DMS 273 (cell line): ENCODE results near the gene CYP1A2.
A peak's percentile ranks its signal among the peaks of the same experiment; 100 is the strongest.
"Not testable (repeated sequence)": the region's sequence is repeated elsewhere in the genome, so short reads cannot be mapped to it uniquely, and the experiment has no call there.

Experiments used
- DNase-seq: peaks from one replicate; lab custom pipeline; 2025; ENCODE audit not compliant: unreplicated experiment; lab: John Stamatoyannopoulos, UW

The CYP1A2 gene

GRCh38 chr15:74748322-74748946 lies at the start of gene CYP1A2:
Gene CYP1A2, plus strand, starts transcription at chr15:74748845. Its CDS starts 894 bp downstream, at chr15:74749739.
- no peak for DNase-seq

- DNase-seq, result no peak
These were observed 39.6 kb upstream of the CYP1A2 start for GRCh38 chr15:74709011-74709410.

DNA sequence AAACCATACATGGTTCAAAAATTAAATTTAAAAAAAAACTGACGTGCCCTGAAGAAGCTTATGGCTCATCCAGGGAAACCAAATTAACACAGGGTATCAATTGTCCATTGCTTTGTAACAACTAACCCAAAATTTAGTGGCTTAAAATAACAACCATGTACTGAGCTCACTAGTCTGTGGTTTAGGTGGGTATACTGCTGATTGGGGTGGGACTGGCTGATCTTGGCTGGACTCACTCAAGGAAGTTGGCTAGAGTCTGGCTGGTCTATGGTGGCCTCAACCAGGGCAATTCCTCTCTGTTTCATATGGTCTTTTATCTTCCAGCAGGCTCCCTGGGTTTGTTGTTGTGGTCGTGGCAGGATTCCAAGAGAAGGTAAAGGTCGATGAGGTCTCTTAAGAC lies 38.8 kb upstream of the CYP1A2 start:
- no peak for DNase-seq

DNA sequence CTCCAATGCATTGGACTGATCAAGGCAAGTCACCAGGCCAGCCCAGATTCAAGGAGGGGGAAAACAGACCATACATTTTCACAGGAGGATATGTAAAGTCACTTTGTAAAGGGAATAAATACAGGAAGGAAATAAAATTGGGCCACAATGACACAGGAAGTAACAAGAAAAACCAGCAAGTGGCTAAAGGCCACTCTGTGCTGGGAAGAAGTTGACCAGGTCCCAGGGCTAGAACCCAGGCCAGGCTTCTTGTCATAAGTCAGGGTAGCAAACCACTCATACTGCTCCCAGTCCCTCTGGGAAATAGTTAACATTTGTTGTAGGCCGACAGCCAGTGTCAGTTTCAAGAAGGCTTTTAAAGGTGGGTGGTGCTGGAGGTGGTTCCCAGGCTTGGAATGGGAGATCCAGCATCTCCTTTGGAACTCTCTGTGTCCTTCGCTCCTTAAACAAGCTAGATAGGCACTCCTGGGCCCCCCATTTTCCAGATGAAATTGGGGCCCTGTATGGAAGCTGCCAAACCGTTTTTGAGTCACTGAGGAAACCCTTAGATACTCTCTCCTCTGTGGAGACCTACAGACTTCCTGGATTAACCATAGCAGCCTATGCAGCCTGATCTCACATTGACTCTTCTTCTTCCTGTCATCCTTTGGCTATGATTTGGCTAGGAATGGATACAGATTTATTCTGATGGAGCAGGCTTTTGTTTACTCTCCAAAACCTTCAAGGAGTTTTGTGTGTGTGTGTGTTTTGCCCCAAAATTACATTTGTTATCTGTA lies 38.1 kb upstream of the CYP1A2 start:
- no peak for DNase-seq

DNA sequence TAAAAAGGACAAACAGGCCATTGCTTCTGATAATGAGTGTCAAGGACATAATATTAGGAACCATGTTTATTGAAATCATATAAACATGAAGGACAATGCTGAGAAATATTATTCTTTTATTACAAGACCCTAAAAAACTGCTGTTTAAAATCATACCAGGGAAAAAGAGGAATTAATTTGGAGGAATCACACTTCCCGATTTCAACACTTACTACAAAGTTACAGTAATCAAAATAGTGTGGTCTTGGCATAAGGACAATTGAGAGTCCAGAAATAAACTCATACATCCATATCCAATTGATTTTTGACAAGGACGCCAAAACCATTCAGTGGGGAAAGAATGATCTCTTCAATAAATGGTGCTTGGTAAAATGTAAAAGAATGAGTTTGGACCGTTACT lies 36.3 kb upstream of the CYP1A2 start:
- no peak for DNase-seq

DNA sequence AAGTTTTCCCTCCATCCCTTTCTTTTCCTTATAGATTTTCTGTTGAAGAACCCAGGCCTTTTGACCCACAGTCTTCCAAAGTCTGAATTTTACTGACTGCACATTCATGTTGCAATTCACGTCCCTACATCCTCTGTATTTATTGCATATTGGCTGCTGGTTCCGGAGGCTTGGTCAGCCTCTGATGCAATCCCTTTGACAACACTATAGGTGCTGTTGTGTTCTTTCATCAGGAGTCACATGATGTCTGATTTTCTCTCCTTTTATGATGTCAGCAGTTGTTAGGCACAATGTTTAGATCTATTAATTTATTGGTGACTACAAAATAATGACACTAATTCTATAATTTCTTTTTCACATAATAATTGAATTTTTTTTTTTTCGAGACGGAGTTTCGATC lies 32.0 kb upstream of the CYP1A2 start:
- no peak for DNase-seq

- no peak for DNase-seq
These were observed 26.1 kb upstream of the CYP1A2 start for GRCh38 chr15:74722591-74722990.

DNA sequence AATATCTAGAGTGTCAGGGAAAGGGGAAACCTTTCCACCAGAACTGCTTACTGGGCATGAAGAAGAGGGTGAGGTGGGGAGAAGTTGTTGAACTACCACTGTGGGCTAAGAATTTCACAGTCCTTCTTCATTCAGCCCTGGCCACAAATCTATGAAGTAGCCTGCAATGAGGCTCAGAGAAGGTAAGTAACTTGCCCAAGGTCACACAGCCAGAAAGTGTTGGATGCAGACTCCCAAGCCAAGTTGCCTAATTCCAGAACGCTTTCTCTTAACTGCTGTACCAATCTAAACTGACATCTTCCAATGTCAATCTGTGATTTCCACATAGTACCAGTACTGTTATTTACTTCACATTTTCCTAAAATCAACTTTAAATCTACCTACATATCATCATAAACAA lies 25.5 kb upstream of the CYP1A2 start:
- DNase-seq, result no peak

GRCh38 chr15:74723754-74724334 lies 24.8 kb upstream of the CYP1A2 start:
- DNase-seq, result peak; percentile 78

DNA sequence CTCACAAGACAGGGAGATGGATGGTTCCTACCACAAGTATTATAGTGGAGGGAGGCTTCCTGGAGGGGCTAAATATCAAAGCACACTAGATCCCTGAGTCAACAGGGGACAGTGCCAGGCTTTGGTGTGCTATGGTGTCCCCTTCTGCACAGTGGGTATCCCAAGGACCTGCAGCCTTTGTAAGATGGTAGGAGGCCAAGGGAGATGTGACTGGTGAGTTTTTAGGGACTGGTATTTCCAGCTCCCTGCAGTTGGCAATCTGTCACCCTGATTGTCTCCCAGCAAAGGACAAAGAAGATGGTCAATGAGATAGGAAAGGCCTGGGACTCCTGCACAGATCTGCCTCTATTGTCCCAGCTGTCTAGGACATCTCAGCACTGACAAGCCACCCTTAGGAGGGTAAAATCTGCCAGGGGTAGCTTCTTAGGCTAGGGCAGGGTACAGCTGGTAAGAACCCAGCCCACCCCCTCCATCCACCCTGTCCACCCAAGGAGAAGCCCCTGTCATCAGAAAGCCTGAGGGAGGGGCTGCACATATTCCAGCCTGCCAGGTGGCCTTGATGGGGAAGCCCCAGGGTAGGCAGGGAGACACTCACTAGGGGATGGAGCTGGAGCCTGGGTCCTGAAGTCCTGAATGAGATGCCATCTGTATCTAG lies 23.9 kb upstream of the CYP1A2 start:
- DNase-seq, result peak; percentile 12

DNA sequence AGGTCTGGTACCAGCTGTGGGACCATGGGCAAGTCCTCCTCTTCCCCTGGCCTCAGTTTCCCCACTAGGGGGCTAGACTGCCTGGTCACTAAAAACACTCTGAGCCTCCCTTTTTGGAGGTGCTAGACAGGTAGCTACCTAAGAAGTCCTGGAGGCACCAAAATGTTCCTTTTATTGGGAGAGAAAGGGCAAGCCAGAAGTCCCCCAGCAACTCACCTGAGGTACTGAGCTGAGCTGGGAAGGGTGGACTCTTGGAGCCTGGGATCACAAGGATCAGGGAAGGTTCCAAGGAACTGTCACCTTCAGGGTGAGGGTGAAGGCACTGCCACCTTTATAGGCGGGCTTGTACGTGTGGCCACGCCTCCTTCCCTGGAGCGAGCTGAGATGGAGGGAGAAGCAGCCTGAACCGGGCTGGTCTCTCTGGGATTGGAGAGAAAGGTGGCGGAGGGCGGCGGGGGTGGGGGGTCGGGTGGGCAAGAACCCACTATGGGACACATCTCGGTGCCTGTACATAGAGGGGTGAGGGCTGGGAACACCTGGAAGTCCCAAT lies 23.3 kb upstream of the CYP1A2 start, which contains the start of gene CYP1A1:
Gene CYP1A1 (minus strand): TSS at position 304 of the 550 bp plus-strand sequence. CDS start 2,431 bp downstream, outside the sequence.
- peak; percentile 38 for DNase-seq

GRCh38 chr15:74725845-74726773 lies 22.5 kb upstream of the CYP1A2 start:
- DNase-seq, result peak; percentile 51

DNA sequence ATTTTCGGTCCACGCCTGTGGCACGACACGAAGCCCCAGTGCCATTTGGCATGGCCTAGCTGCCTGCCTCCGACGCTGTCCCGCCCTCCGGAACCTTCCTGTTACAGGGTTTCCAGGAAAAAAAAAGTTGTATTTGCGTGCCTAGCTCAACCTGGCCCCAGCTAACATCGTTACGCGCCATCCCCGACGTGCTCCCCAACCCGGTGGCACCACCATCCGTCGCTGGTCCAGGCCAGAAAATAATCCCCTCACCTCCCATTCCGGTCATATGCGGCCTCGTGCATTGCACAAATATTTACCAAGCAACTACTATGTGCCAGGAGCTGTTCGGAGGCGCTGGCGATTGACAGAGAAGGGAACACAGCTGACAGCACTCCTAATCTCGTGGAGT lies 21.9 kb upstream of the CYP1A2 start:
- no peak for DNase-seq

GRCh38 chr15:74727727-74728126 lies 20.9 kb upstream of the CYP1A2 start:
- peak; percentile 40 for DNase-seq

DNA sequence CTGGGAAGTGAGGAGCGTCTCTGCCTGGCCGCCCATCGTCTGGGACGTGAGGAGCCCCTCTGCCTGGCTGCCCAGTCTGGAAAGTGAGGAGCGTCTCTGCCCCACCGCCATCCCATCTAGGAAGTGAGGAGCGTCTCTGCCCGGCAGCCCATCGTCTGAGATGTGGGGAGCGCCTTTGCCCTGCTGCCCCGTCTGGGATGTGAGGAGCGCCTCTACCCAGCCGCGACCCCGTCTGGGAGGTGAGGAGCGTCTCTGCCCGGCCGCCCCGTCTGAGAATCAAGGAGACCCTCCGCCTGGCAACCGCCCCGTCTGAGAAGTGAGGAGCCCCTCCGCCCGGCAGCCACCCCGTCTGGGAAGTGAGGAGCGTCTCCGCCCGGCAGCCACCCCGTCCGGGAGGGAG lies 19.9 kb upstream of the CYP1A2 start:
- not testable (repeated sequence) for DNase-seq

DNA sequence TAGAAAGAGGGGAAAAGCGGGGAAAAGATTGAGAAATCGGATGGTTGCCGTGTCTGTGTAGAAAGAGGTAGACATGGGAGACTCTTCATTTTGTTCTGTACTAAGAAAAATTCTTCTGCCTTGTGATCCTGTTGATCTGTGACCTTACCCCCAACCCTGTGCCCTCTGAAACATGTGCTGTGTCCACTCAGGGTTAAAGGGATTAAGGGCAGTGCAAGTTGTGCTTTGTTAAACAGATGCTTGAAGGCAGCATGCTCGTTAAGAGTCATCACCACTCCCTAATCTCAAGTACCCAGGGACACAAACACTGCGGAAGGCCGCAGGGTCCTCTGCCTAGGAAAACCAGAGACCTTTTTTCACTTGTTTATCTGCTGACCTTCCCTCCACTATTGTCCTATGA lies 19.3 kb upstream of the CYP1A2 start:
- DNase-seq, result not testable (repeated sequence)

- DNase-seq, result no peak
These were observed 17.9 kb upstream of the CYP1A2 start for GRCh38 chr15:74730619-74731316.

- DNase-seq, result no peak
These were observed 15.8 kb upstream of the CYP1A2 start for GRCh38 chr15:74732846-74733245.

DNA sequence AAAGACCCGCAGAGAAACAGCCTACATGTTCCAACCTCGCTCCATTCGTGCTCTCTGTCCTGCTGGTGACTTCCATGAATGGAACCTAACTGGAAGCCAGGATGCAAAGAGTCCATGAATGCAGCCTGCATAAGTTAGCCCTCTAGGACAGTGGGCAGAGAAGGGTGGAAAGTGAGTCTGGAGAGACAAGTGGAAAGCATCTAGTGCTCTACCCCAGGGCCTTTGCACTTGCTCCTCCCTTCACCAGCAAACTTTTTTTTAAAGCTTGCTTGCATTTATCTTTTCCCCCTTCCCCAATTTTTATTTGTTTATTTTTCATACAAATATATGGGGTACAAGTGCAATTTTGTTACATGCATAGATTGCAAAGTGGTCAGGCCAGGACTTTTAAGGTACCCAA lies 15.4 kb upstream of the CYP1A2 start:
- no peak for DNase-seq

DNA sequence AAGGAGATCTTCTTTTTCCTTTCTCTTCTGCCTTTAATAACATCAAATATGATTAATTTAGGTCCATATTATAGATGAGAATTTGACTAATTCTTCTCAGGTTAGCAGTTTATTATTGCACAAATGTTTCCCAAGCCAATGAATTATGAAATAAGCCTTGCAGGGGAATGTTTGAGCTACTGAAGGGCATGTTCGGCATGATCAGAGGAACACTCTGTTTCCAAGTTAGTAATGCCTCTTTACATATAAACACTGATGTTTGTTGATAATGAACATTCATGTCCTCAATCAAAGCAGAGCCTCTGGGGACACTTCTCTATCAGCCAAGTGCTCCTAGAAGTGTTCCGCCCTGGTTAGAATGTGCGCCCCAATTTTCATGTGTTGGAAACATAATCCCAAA lies 13.3 kb upstream of the CYP1A2 start:
- DNase-seq, result no peak
